Stimulated activated CD8-positive, alpha-beta memory T cell treated with anti-CD3 and anti-CD28 coated beads, Interleukin-4, amount 100 ng/mL, for 24 hours (primary cell): ENCODE measurements around the gene CHM.

Experiments
- DNase-seq: peaks from one replicate; pipeline ENCODE4 v3.0.0-alpha.2; 2020; ENCODE audit warnings: low read depth

CHM gene

DNA sequence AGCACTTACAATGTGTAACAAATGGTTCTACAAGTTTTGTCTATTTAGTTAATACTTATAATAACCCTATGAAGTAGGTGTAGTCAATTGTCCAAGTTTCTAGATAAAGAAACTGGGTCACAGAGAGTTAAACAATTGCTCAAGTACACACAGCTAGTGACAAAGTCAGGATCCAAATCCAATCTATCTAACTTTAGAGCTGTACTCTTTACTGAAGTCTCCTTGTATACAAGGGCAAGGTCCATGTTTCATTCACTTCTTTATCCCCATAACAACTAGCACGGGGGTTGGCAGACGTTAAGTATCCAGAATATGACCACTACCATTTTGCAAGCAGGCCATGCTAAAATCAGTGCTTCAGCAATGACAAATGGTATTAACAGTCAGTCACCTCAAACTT is 141.0 kb downstream of the CHM start:
- DNase-seq = no peak

DNA sequence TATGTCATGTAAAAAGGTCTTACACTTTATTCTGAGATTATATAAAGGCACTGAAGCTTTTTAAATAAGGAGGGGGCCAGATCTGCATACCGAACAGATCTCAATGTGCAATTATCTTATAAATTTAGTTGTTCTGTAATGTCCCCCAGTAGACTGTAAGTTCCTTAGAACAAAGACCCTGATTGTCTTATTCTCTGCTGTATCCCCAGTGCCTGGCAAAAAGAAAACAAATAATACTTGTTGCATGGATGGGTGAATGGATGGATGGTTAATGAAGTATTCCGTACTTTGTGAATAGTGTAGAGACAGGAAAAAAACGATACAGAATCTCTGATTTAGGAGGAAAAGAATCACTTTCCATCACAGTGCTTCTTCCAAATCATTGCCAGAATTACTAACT is 141.5 kb downstream of the CHM start:
- DNase-seq = no peak

DNA sequence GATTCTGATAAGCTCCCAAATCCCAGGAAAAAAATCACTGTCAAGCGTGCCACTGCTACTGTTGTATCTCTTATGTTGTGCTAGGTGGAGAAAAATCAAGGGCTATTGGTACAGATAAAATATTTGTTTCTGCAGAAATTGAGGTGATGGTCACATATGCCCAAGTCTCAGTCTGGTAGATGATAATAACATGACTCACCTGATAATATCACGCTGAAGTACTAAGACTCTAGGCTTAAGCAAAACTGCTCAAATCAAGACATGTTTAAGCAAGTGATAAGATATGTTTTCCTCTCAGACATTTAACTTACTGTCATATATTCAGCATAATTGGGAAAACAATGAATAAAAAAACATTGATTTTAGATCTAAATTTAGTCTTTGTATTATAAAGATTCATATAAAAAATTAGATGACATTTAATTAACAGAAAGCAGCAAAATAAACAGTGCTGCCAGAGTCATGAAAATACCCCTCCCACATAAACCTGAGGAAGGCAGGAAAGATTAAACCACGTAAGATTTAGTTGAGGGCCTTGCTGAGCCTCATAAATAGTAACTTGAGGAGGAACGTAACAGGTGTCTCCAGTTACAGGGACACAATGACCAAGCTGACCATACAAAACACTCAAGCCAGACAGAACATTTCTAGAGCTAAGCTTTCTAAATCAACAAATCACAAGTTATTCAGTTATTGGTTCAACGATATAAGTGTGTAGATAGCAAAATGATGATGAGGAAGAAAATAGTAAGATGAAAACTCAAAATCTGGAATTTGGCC is 143.5 kb downstream of the CHM start:
- DNase-seq = no peak

DNA sequence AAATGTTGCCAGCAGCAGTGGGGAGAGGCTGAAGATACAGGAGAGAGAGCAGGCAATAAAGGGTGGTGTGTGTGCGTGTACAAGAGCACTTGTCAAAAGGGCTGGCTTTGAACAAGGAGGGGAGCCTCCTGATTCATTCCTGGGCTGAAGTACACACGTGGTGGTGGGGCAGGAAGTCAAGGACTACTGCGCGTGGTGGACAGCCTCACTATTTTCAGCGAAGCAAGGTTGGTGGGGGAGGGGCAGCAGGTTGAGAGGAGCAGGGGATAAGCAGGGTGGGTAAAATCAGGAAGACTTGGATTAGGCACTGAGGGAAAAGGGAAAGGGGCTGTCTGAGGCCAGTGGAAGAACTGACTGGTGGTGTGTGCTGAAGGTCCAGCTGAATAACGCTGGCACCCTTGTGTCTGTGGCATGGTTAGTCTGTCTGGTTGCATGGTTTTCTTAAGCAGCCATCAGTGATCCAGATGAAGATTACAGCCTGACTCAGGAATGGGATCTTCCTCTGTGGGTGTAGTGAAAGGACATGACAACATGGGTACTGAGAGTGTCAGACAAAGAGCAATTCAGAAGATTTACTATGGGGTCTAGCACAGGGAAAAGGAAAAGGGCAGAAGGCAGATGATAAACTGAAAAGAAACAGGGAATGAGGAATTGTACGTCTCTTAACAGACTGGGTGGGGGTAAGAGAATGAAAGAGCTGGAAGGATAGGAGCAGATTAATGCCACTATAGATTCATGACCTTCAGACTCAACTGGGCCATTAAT is 149.8 kb downstream of the CHM start:
- no peak for DNase-seq

DNA sequence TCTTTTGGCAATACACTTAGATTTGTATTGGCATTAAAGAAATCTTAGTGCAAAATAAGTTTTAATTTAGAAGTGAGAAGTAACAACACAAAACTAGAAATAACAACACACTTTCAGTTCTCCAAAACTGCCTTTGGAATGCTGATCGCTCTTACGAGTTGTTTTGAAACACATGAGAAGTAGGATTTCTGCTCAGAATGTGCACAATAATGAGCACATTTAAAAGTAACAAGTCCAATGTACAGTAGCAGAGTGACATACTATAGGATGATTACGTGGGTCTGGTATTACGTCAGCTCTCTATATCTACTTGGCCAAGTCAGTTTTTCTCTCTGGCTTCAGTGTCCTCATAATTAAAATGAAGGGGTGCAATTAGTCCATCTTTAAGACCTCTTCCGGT is 164.8 kb downstream of the CHM start:
- DNase-seq = no peak

DNA sequence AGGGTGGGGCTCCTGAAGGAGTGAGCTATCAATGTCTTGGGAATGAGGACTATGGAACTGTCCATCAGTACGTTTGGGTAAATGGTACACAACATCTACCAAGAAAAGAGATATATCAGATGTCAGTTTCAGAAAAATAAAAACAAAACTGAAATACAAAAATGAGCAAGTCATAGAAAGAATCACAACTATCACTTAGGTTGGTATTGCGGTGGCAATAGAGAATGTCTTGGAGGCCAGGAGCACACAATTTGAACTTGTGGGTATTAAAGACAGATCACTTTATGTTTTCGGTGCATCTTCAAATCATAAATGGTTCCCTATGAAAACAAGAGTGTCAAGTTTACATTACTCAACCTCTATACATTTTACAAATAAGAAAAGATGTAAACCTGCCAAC is 176.8 kb downstream of the CHM start:
- DNase-seq = no peak

DNA sequence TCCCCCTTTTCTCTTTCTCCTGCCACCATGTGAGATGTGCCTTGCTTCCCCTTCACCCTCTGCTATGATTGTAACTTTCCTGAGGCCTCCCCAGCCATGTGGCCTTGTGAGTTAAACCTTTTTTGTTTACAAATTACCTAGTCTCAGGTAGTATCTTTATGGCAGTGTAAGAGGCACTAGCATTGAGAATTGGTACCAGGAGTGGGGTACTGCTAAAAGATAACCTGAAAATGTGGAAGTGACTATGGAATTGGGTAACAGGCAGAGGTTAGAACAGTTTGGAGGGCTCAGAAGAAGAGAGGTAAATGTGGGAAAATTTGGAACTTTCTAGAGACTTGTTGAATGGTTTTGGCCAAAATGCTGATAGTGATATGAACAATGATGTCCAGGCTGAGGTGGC is 182.0 kb downstream of the CHM start:
- no peak for DNase-seq

DNA sequence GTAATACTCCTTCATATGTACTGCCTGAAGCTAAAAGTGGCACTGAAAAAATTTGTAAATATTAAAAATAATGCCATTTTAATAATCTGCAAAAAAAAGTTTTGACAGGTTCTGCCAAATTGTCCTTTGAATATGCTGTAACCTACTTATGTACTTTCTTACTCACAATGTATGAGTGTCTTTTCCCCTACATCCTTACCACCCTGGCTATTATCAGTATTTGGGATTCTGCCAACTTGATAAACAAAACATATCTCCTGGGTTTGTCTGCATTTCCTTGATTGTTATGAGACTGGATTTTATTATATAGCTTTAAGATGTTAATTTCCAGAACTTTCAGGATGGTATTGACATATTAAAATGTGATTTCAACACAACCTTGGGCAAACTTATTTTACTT is 187.9 kb downstream of the CHM start:
- DNase-seq = no peak

DNA sequence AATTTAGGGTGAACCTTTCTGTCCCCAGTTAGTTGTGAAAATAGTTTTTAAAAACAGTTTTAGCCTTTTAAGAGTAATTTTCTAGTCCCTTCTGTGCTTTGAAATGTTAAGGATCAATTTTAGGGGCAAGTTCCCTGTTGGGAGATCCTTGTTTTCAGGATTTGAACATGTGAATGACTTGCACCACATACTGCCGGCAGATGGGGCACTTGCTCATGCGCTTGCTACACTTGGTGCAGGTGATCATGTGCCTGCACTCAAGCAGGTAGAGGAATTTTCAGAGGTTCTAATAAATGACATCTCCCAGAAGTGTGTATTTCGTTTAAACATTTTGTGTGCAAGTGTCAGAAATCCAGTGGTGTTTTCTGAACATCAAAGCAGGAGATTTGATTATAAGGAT is 195.9 kb downstream of the CHM start:
- no peak for DNase-seq

DNA sequence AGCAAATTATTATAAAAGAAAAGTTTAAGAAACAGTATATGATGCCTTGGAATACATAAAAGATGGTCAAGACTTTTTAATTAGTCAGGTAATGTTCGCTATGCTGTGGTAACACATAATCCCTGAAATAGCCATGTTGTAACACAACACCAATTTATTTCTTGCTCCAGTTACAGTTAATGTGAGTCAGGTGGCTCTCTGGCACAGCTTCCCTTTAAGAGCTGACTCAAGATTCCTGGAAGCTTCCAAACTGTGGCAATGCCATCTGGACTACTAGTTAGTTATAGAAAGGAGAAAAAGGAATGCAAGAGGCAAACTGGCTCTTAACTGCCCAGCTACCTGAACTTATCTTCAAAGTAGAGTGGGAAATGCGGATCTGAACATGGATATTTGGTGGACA is 210.5 kb downstream of the CHM start:
- no peak for DNase-seq

DNA sequence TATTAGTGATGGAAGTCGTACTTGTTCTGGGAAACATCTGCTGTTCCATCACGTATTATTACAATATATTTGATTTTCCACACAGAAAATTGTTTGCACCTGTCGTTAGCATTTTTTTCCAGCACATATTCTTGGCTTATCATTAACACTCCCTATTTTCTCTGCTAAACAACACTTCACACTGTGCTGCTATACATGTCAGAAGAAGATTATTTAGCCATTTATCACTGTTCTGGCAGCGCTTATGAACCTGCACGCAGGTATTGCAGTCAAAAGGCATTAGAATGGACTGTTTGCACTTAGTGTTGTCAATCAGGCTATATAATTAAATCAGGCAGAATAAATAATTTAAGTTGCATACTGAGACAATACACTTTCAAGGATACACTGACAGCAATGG is 218.6 kb downstream of the CHM start:
- DNase-seq = no peak

DNA sequence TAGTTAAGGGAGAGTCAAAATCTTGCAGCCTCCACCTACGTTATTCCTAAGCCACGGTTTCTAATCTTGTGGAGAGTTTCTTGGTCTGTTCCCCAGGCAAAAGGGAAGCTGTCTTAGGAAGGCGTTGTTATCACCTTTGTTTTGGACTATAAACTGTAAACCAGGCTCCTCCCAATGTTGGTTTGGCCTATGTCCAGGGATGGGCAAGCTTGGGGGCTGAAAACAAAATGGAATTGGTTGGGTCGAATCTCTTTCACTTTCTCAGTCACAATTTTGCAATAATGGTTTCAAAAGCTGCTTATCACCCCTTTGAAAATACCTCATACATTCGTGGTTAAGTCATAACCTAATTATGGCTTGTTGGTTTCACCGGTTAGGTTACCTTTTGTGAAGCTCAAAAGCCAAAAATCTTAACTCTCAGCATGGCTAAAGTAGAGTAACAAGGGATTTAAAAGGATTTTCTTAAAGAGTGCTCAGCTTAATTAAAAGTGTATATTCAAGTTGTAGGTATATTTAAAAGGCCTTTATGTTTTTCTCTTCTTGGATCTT is 232.1 kb downstream of the CHM start:
- no peak for DNase-seq
